ENCODE measurements around the gene ZNF598. TPM values are rescaled to one million over a fixed set of nuclear protein-coding genes. Genes with fewer than 3 reads are reported as not detected.

ZNF598 gene
- total and polyA plus RNA-seq, 2 of the 13 experiments (the other 11 are each of a cell fraction or from before 2014, with no cell fraction given), result 13.5 to 14.2 TPM

DNA sequence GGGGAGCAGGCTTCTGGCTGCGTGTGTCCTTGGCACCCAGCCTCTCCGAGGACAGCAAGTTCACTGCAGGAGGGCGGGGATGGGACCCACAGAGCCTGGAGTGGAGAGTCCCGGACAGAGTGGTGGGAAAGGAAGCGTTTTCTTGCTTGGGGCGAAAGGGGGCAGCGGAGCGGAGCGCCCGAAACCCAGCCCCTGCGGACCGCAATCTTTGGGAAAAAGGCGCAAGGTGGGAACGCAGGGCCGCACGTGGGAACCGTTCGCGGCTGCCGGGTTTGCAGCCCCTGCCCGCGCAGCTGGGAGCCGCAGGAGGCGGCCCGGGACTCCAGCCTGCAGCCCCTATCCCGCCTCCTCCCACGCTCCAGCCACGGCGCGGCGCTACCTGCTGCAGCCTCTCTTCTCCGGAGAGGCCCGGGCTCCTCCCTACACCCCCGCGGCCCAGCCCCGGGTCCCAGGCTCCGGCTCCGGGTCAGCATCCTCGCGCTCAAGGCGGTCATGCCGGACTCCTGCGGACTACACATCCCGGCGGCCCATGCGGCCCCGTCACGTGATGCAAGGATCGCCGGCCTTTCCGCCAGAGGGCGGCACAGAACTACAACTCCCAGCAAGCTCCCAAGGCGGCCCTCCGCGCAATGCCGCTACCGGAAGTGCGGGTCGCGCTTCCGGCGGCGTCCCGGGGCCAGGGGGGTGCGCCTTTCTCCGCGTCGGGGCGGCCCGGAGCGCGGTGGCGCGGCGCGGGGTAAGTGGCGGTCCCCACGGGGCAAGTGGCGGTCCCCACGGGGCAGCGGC, 37.9 kb upstream of the ZNF598 start, which contains the start of the genes NTHL1 and TSC2 (continued):
- TF ChIP-seq, protein P1, sequence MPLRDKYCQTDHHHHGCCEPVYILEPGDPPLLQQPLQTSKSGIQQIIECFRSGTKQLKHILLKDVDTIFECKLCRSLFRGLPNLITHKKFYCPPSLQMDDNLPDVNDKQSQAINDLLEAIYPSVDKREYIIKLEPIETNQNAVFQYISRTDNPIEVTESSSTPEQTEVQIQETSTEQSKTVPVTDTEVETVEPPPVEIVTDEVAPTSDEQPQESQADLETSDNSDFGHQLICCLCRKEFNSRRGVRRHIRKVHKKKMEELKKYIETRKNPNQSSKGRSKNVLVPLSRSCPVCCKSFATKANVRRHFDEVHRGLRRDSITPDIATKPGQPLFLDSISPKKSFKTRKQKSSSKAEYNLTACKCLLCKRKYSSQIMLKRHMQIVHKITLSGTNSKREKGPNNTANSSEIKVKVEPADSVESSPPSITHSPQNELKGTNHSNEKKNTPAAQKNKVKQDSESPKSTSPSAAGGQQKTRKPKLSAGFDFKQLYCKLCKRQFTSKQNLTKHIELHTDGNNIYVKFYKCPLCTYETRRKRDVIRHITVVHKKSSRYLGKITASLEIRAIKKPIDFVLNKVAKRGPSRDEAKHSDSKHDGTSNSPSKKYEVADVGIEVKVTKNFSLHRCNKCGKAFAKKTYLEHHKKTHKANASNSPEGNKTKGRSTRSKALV (CRISPR knock-in tag; IDR thresholded peaks at IDR 0.05), result peak; percentile 57; the same call in 1 of the 2 replicates
- peak; percentile 50 for TF ChIP-seq TAF1 (CRISPR knock-in tag; IDR thresholded peaks at IDR 0.05)
- peak; percentile 43; the same call in 1 of the 2 replicates for TF ChIP-seq MED1 (CRISPR knock-in tag; IDR thresholded peaks at IDR 0.05)
- 0 out of 2 replicates have a peak, but pooled peaks have one; percentile 18 for TF ChIP-seq ESRRA (CRISPR knock-in tag; IDR thresholded peaks at IDR 0.05; ENCODE audit: low read depth)
- no peak for TF ChIP-seq KLF6 (CRISPR knock-in tag; IDR thresholded peaks at IDR 0.05)
- TF ChIP-seq ZNF674 (CRISPR knock-in tag; IDR thresholded peaks at IDR 0.05; ENCODE audit: low read depth), result no peak
- no peak for TF ChIP-seq NBN (conservative IDR thresholded peaks at IDR 0.05)
- no peak for TF ChIP-seq FOSL1 (CRISPR knock-in tag; IDR thresholded peaks at IDR 0.05; ENCODE audit: borderline replicate concordance)
- peak; percentile 76 for TF ChIP-seq ZNF543 (CRISPR knock-in tag; IDR thresholded peaks at IDR 0.05)
- TF ChIP-seq THAP11 (CRISPR knock-in tag; IDR thresholded peaks at IDR 0.05), result peak; percentile 100
- TF ChIP-seq SP1 (IDR thresholded peaks at IDR 0.05), result no peak
- peak; percentile 28; the same call in 1 of the 2 replicates for TF ChIP-seq SP1 (CRISPR knock-in tag; IDR thresholded peaks at IDR 0.05)
- TF ChIP-seq ZNF317 (CRISPR knock-in tag; IDR thresholded peaks at IDR 0.05), result peak; percentile 16; the same call in 1 of the 2 replicates
- TF ChIP-seq ZMYM4 (CRISPR knock-in tag; IDR thresholded peaks at IDR 0.05), result no peak
- TF ChIP-seq ZFY (CRISPR knock-in tag; IDR thresholded peaks at IDR 0.05), result peak; percentile 91
- 0 out of 2 replicates have a peak, but pooled peaks have one; percentile 24 for TF ChIP-seq ZSCAN21 (CRISPR knock-in tag; IDR thresholded peaks at IDR 0.05; ENCODE audit: borderline replicate concordance)
- TF ChIP-seq, protein P2, sequence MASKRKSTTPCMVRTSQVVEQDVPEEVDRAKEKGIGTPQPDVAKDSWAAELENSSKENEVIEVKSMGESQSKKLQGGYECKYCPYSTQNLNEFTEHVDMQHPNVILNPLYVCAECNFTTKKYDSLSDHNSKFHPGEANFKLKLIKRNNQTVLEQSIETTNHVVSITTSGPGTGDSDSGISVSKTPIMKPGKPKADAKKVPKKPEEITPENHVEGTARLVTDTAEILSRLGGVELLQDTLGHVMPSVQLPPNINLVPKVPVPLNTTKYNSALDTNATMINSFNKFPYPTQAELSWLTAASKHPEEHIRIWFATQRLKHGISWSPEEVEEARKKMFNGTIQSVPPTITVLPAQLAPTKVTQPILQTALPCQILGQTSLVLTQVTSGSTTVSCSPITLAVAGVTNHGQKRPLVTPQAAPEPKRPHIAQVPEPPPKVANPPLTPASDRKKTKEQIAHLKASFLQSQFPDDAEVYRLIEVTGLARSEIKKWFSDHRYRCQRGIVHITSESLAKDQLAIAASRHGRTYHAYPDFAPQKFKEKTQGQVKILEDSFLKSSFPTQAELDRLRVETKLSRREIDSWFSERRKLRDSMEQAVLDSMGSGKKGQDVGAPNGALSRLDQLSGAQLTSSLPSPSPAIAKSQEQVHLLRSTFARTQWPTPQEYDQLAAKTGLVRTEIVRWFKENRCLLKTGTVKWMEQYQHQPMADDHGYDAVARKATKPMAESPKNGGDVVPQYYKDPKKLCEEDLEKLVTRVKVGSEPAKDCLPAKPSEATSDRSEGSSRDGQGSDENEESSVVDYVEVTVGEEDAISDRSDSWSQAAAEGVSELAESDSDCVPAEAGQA (IDR thresholded peaks at IDR 0.05; ENCODE audit: low read depth), result peak; percentile 90
- TF ChIP-seq, protein P2 (CRISPR knock-in tag; IDR thresholded peaks at IDR 0.05; ENCODE audit: borderline replicate concordance), result no peak
- TF ChIP-seq KMT2B (CRISPR knock-in tag; IDR thresholded peaks at IDR 0.05), result peak; percentile 43; the same call in 1 of the 2 replicates
- TF ChIP-seq MEIS2 (CRISPR knock-in tag; IDR thresholded peaks at IDR 0.05), result no peak
- TF ChIP-seq SRSF1 (optimal IDR thresholded peaks at IDR 0.05; ENCODE audit: low read depth, low read length), result no peak
- TF ChIP-seq CCDC6 (CRISPR knock-in tag; IDR thresholded peaks at IDR 0.05), result peak; percentile 49
- TF ChIP-seq ZFP41 (CRISPR knock-in tag; IDR thresholded peaks at IDR 0.05; ENCODE audit: borderline replicate concordance), result no peak
- no peak for TF ChIP-seq TCF7 (IDR thresholded peaks at IDR 0.05; ENCODE audit: low read depth)
- TF ChIP-seq MATR3 (CRISPR knock-in tag; IDR thresholded peaks at IDR 0.05), result no peak
- no peak for TF ChIP-seq MTA3 (CRISPR knock-in tag; IDR thresholded peaks at IDR 0.05)

All from HepG2 (cell line).